Lung (tissue), 12 donors: ENCODE data around the gene RAB3A. TPM values are rescaled to one million over a fixed set of nuclear protein-coding genes. Genes with fewer than 3 reads are reported as not detected.

ENCODE experiments used
- ATAC-seq: fragments of 200-7000 bp; cut with Tn5 transposase; one replicate; pipeline ENCODE4 v1.9.1; 2020; ENCODE audit warnings: moderate number of reproducible peaks; ENCODE audit not compliant: insufficient read depth, low FRiP score
- DNase-seq, 3 donors: peaks; one replicate each; pipeline ENCODE4 v3.0.0-alpha.2; 2013 to 2017
- H3K27ac ChIP-seq, 2 donors: one replicate each; pipeline ENCODE4 v1.5.1; 2013; ENCODE audit warnings: mild to moderate bottlenecking in 2 of 2, moderate library complexity in 2 of 2, control low read depth in 1 of 2, inconsistent platforms in 1 of 2, low read depth in 1 of 2, low read length in 1 of 2
- H3K27me3 ChIP-seq, 3 donors: one replicate each; pipeline ENCODE4 v1.5.1; 2013; ENCODE audit warnings: low read length in 2 of 3; ENCODE audit not compliant: control insufficient read depth in 3 of 3, insufficient read depth in 3 of 3
- H3K36me3 ChIP-seq, 4 donors: one replicate each; pipeline ENCODE4 v1.5.1; 2013; ENCODE audit warnings: low read length in 4 of 4, mild to moderate bottlenecking in 1 of 4, moderate library complexity in 1 of 4; ENCODE audit not compliant: control insufficient read depth in 4 of 4, insufficient read depth in 4 of 4
- H3K4me1 ChIP-seq, 5 donors: one replicate each; pipeline ENCODE4 v1.5.1; 2013; ENCODE audit warnings: low read length in 5 of 5, mild to moderate bottlenecking in 2 of 5, moderate library complexity in 1 of 5; ENCODE audit not compliant: control insufficient read depth in 5 of 5, insufficient read depth in 5 of 5
- H3K4me3 ChIP-seq: one replicate; pipeline ENCODE4 v1.5.1; 2013; ENCODE audit warnings: mild to moderate bottlenecking, control low read depth, moderate library complexity
- H3K9ac ChIP-seq, 2 donors: one replicate each; pipeline ENCODE4 v1.5.1; 2013; ENCODE audit warnings: low read length in 2 of 2, control low read depth in 1 of 2; ENCODE audit not compliant: insufficient read depth in 1 of 2
- H3K9me3 ChIP-seq, 4 donors: one replicate each; pipeline ENCODE4 v1.5.1; 2013; ENCODE audit warnings: low read length in 3 of 4, mild to moderate bottlenecking in 1 of 4, moderate library complexity in 1 of 4; ENCODE audit not compliant: control insufficient read depth in 4 of 4, insufficient read depth in 3 of 4
- CTCF ChIP-seq: IDR thresholded peaks from 2 replicates; pipeline ENCODE4 v1.5.1; 2012; ENCODE audit warnings: mild to moderate bottlenecking; ENCODE audit errors: control extremely low read depth, extremely low read depth
- WGBS, 2 donors: extraction: QIAGEN DNeasy Blood & Tissue Kit; methylation state at CpG; one replicate each; pipeline ENCODE4 v1.1.7; 2013; 5-methylcytosine and 5-hydroxymethylcytosine counted together
- polyA plus RNA-seq, 2 donors: library from polyadenylated mRNA; stranded (reverse); fragments of 200-250 nt; gene quantifications; one replicate each; pipeline ENCODE4 v1.2.1, GENCODE V29; 2013
- total RNA-seq, 2 donors: library from RNA; depleted of rRNA in 1 of 2; stranded (reverse); fragments of >200 nt in 1 of 2; gene quantifications; one replicate each; pipeline ENCODE4 v1.2.1, GENCODE V29; 2014 to 2021
- donor health status: control.
- donor health status: control.
- donor health status: Bipolar disorder and iron deficiency.
- donor health status: healthy.
- donor health status: DM: yes; HTN: yes; CAD: no.

Gene RAB3A
- total and polyA plus RNA-seq, 4 donors, result 1.1 to 6.7 (median 2.3) TPM

GRCh38 chr19:18208098-18208951, 4.5 kb upstream of the RAB3A start:
- Histone ChIP-seq H3K27me3 (peaks cover 0 to 2% (median 0%) of the 10 kb centered on the region in 3 donors), H3K9ac (no peak overlapping the region), H3K4me3 (no peak overlapping the region), H3K4me1 (peaks cover 0 to 14% (median 4%) of the 10 kb centered on the region in 5 donors), H3K27ac (no peak overlapping the region), H3K9me3 (no peaks in the 10 kb centered on the region), H3K36me3 (no peaks in the 10 kb centered on the region)
- 19 to 26% methylated on average over 32 of the region's 32 CpGs for WGBS, 2 donors
- no peak for TF ChIP-seq CTCF
- ATAC-seq (no peak), DNase-seq (peak; percentile 88 to 95 (median 95))

- Histone ChIP-seq H3K4me1 (peaks cover 4 to 23% (median 7%) of the 10 kb centered on the region in 5 donors), H3K36me3 (no peaks in the 10 kb centered on the region), H3K9ac (no peak overlapping the region), H3K27ac (peak overlapping the region; percentile 92 to 100), H3K9me3 (no peaks in the 10 kb centered on the region), H3K27me3 (no peaks in the 10 kb centered on the region), H3K4me3 (no peak overlapping the region)
- DNase-seq (no peak), ATAC-seq (no peak)
- WGBS, 2 donors, result 86 to 89% methylated on average over 12 of the region's 12 CpGs
- no peak for TF ChIP-seq CTCF
Measured at GRCh38 chr19:18206018-18206417, 2.2 kb upstream of the RAB3A start.

- peak; percentile 88 to 94 (median 93) for DNase-seq
- H3K4me3 ChIP-seq, result no peak overlapping the region
- no peaks in the 10 kb centered on the region for H3K9me3 ChIP-seq
- H3K9ac ChIP-seq, result peak overlapping the region; percentile 82 to 87
- H3K27ac ChIP-seq, result peak overlapping the region; percentile 92 to 100
- no peaks in the 10 kb centered on the region for H3K36me3 ChIP-seq
- TF ChIP-seq CTCF, result no peak
- H3K27me3 ChIP-seq, result no peaks in the 10 kb centered on the region
- 17 to 19% methylated on average over 36 of the region's 36 CpGs for WGBS, 2 donors
- H3K4me1 ChIP-seq, result peaks cover 4 to 23% (median 7%) of the 10 kb centered on the region in 5 donors
- ATAC-seq, result no peak
Measured at GRCh38 chr19:18205200-18205892, 1.5 kb upstream of the RAB3A start.
